ENCODE measurements around the gene DPEP2.
"Not testable (repeated sequence)": the region's sequence is repeated elsewhere in the genome, so short reads cannot be mapped to it uniquely, and the experiment has no call there.

DNA sequence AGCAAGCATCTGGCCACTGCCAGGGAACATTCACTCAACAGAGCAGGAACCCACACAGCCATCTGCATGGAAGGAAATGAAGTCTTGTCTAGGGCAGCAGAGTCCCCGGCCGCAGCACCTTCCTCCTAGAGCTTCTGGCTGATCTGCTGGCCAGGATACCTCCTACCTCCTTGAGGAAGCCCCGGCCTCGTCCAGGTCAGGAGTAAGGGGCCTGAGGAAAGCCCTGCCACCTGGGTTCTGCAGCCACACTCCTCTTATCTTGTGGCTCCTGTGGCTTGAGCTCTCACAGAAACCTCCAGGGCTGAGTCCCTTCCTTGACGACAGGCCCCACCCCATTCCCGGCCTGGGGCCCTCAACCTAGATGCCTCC, 5.3 kb downstream of the DPEP2 start:
- not testable (repeated sequence) for TF ChIP-seq POLR2A (IDR thresholded peaks at IDR 0.05; ENCODE audit: low read depth, low read length); TCF7 (IDR thresholded peaks at IDR 0.05; ENCODE audit: borderline replicate concordance); CHD2 (IDR thresholded peaks at IDR 0.05; ENCODE audit: borderline replicate concordance, low read depth, low read length); CEBPB (IDR thresholded peaks at IDR 0.05; ENCODE audit: borderline replicate concordance in 1 of 2, low read depth in 2 of 2, low read length in 2 of 2); EP300 (IDR thresholded peaks at IDR 0.05; ENCODE audit: borderline replicate concordance in 1 of 2, control insufficient read depth in 1 of 2, low read depth in 2 of 2, low read length in 2 of 2); SUZ12 (IDR thresholded peaks at IDR 0.05; ENCODE audit: unreplicated experiment); HDAC6 (IDR thresholded peaks at IDR 0.05; ENCODE audit: unreplicated experiment); EZH2 (IDR thresholded peaks at IDR 0.05; ENCODE audit: borderline replicate concordance, control insufficient read depth, low read depth, low read length); CHD1 (IDR thresholded peaks at IDR 0.05; ENCODE audit: low read depth, low read length)
- TF ChIP-seq, protein P1, sequence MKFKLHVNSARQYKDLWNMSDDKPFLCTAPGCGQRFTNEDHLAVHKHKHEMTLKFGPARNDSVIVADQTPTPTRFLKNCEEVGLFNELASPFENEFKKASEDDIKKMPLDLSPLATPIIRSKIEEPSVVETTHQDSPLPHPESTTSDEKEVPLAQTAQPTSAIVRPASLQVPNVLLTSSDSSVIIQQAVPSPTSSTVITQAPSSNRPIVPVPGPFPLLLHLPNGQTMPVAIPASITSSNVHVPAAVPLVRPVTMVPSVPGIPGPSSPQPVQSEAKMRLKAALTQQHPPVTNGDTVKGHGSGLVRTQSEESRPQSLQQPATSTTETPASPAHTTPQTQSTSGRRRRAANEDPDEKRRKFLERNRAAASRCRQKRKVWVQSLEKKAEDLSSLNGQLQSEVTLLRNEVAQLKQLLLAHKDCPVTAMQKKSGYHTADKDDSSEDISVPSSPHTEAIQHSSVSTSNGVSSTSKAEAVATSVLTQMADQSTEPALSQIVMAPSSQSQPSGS (IDR thresholded peaks at IDR 0.05; ENCODE audit: low read length) = not testable (repeated sequence)
- TF ChIP-seq, protein P2, sequence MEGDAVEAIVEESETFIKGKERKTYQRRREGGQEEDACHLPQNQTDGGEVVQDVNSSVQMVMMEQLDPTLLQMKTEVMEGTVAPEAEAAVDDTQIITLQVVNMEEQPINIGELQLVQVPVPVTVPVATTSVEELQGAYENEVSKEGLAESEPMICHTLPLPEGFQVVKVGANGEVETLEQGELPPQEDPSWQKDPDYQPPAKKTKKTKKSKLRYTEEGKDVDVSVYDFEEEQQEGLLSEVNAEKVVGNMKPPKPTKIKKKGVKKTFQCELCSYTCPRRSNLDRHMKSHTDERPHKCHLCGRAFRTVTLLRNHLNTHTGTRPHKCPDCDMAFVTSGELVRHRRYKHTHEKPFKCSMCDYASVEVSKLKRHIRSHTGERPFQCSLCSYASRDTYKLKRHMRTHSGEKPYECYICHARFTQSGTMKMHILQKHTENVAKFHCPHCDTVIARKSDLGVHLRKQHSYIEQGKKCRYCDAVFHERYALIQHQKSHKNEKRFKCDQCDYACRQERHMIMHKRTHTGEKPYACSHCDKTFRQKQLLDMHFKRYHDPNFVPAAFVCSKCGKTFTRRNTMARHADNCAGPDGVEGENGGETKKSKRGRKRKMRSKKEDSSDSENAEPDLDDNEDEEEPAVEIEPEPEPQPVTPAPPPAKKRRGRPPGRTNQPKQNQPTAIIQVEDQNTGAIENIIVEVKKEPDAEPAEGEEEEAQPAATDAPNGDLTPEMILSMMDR (IDR thresholded peaks at IDR 0.05 in 2 of 3, conservative IDR thresholded peaks at IDR 0.05 in 1 of 3; ENCODE audit: control insufficient read depth in 2 of 3, extremely low read depth in 1 of 3, insufficient read depth in 1 of 3, low read depth in 3 of 3, low read length in 3 of 3) = not testable (repeated sequence)

All from GM12878 (cell line).